Lower lobe of right lung (tissue), 2 donors: Measurements from ENCODE around the gene EPHA2. TPM values are rescaled to one million over a fixed set of nuclear protein-coding genes. Genes with fewer than 3 reads are reported as not detected.

Source experiments
- ATAC-seq, 2 donors: fragments of 200-7000 bp; cut with Tn5 transposase; one replicate each; pipeline ENCODE4 v1.9.1; 2020 to 2022; ENCODE audit warnings: mild to moderate bottlenecking in 2 of 2, moderate library complexity in 2 of 2
- DNase-seq: peaks from one replicate; pipeline ENCODE4 v3.0.0-alpha.2; 2020
- H3K27ac ChIP-seq: fragments of 200-600 bp; one replicate; pipeline ENCODE4 v1.8.0; 2022
- H3K27me3 ChIP-seq: fragments of 200-600 bp; one replicate; pipeline ENCODE4 v1.8.0; 2022; ENCODE audit warnings: low read depth
- H3K36me3 ChIP-seq: fragments of 200-600 bp; one replicate; pipeline ENCODE4 v1.8.0; 2022; ENCODE audit warnings: mild to moderate bottlenecking
- H3K4me1 ChIP-seq: fragments of 200-600 bp; one replicate; pipeline ENCODE4 v1.8.0; 2022
- H3K4me3 ChIP-seq: fragments of 200-600 bp; one replicate; pipeline ENCODE4 v1.8.0; 2022; ENCODE audit warnings: mild to moderate bottlenecking
- H3K9me3 ChIP-seq: fragments of 200-600 bp; one replicate; pipeline ENCODE4 v1.8.0; 2022
- intact Hi-C: fragments of 100-400 bp; cut with DNase I; formaldehyde crosslinking; loops from one replicate; pipeline ENCODE4 v1.11.0; 2022
- total RNA-seq: library from RNA; stranded (reverse); fragmentation: NEBNext Ultra II Directional; extraction: Animal tissue kit (Norgen Biotek cat#: 25700); gene quantifications from one replicate; pipeline ENCODE4 v1.2.1, GENCODE V29; 2021
- TF ChIP-seq, protein P1 (sequence below): fragments of 200-600 bp; IDR thresholded peaks from one replicate; pipeline ENCODE4 v1.8.0; 2022; ENCODE audit warnings: antibody characterized with exemption, mild to moderate bottlenecking
- donor health status: DM: no; HTN: yes; CAD: no; lungs with severe emphysema.

EPHA2 gene
- total RNA-seq, 1 donor from 2014 or later, result 20.4 TPM

DNA sequence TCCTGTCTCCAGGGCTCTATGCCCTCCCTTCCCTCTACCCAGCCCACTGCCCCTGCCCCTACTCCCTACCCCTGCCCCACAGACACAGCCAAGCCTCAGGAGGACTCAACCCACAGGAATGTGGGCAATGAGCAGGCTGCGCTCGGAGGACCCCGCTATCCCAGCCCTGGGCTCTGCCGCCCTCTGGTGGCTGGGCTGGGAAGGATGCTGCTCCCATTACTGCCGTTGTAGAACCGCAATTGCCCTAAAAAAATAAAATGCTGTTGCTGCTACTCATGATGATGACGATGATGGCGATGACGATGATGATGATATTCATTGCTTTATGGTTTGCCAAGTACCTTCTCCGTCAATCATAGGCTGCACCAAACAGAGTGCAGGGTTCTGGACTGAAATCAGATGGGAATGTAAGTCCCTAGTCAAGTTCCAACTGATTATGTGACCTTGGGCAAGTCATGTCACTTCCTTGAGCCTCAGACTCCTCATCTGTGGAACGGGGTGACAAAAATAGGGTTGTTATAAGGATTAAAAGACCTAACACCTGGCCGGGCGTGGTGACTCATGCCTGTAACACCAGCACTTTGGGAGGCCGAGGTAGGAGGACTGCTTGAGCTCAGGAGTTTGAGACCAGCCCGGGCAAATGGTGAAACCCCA is 32.0 kb upstream of the EPHA2 start:
- ATAC-seq, result peak; percentile 74 to 81

DNA sequence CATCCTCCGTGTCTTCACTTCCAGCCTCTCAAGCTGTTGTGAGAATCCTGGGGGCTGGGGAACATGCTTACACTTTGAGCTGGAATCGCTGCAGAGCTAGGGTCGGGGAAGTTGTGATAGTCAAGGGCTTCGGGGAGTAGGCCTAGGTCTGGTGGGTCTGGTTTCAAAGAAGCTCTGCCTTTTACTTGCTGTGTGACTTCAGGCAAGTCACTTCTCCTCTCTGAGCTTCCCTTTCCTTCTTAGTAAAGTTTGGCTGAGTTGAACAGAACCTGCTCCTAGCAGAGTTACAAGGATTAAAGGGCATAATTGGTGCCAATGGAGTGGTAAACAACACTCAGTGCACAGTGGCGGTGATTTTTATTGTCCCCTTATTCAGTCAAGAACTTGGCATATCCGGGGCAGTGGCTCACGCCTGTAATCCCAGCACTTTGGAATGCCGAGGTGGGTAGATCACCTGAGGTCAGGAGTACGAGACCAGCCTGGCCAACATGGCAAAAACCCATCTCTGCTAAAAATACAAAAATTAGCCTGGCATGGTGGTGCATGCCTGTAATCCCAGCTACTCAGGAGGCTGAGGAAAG is 30.9 kb upstream of the EPHA2 start:
- TF ChIP-seq, protein P1, sequence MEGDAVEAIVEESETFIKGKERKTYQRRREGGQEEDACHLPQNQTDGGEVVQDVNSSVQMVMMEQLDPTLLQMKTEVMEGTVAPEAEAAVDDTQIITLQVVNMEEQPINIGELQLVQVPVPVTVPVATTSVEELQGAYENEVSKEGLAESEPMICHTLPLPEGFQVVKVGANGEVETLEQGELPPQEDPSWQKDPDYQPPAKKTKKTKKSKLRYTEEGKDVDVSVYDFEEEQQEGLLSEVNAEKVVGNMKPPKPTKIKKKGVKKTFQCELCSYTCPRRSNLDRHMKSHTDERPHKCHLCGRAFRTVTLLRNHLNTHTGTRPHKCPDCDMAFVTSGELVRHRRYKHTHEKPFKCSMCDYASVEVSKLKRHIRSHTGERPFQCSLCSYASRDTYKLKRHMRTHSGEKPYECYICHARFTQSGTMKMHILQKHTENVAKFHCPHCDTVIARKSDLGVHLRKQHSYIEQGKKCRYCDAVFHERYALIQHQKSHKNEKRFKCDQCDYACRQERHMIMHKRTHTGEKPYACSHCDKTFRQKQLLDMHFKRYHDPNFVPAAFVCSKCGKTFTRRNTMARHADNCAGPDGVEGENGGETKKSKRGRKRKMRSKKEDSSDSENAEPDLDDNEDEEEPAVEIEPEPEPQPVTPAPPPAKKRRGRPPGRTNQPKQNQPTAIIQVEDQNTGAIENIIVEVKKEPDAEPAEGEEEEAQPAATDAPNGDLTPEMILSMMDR, result no peak
- intact Hi-C loops, result loop anchor here (5.0 kb wide), 1 partner anchor 104 kb away; no protein-coding TSS in a partner anchor
- H3K4me1 ChIP-seq, result peaks cover 29% of the 10 kb centered on the region
- H3K36me3 ChIP-seq, result no peaks in the 10 kb centered on the region
- ATAC-seq (no peak), DNase-seq (no peak)
- no peaks in the 10 kb centered on the region for H3K9me3 ChIP-seq
- H3K27ac ChIP-seq, result no peak overlapping the region
- H3K4me3 ChIP-seq, result no peak overlapping the region
- peaks cover 4% of the 10 kb centered on the region for H3K27me3 ChIP-seq

More for the DNA sequence above, 32.0 kb upstream of the EPHA2 start:
- no peak overlapping the region for H3K4me3 ChIP-seq
- H3K36me3 ChIP-seq, result no peaks in the 10 kb centered on the region
- peaks cover 18% of the 10 kb centered on the region for H3K4me1 ChIP-seq
- no peaks in the 10 kb centered on the region for H3K9me3 ChIP-seq
- intact Hi-C loops, result loop anchor here (5.0 kb wide), 1 partner anchor 106 kb away; no protein-coding TSS in a partner anchor
- TF ChIP-seq, protein P1, result peak; percentile 95
- H3K27me3 ChIP-seq, result peaks cover 4% of the 10 kb centered on the region
- no peak overlapping the region for H3K27ac ChIP-seq
- peak; percentile 81 for DNase-seq

DNA sequence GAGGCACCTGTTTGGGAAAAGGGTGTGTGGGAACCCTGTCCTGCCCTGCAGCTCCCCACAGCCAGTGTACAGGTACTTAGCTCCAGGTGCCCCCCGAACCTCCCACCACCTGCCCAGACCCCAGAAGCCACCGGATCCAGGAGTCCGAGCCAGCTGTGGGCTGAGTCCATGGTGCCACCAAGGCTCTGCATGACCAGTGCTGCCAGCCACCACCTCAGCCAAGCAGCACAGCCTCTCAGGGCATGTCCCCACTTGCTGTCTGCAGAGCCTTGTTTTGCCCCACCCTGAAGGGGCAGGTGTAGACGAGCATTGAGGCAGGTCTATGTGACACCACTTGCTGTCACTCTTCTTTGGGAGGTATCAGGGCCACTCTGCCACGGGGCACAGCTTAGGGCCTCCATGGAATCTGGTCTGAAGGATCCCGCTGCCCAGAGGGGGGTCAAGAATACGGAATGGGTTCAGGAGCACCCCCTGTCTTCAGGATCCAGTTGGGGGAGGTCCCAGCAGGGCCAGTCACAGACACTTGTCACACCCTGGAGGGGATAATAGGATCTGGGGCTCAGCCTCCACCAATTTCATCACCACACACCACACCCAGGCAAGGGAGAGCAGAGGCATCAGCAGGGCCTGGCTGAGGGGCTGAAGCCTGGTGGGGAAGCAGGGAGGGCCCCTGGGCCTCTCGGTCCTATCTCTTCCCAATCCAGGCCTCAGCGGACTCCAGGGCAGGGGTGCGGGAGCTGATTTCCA is 28.9 kb upstream of the EPHA2 start:
- H3K27ac ChIP-seq, result no peak overlapping the region
- H3K27me3 ChIP-seq, result no peaks in the 10 kb centered on the region
- TF ChIP-seq, protein P1, result no peak
- no peak overlapping the region for H3K4me3 ChIP-seq
- peaks cover 45% of the 10 kb centered on the region for H3K4me1 ChIP-seq
- H3K36me3 ChIP-seq, result no peaks in the 10 kb centered on the region
- H3K9me3 ChIP-seq, result no peaks in the 10 kb centered on the region
- ATAC-seq (no peak), DNase-seq (peak; percentile 43)
- intact Hi-C loops, result loop anchor here (5.0 kb wide), 1 partner anchor 102 kb away; no protein-coding TSS in a partner anchor

DNA sequence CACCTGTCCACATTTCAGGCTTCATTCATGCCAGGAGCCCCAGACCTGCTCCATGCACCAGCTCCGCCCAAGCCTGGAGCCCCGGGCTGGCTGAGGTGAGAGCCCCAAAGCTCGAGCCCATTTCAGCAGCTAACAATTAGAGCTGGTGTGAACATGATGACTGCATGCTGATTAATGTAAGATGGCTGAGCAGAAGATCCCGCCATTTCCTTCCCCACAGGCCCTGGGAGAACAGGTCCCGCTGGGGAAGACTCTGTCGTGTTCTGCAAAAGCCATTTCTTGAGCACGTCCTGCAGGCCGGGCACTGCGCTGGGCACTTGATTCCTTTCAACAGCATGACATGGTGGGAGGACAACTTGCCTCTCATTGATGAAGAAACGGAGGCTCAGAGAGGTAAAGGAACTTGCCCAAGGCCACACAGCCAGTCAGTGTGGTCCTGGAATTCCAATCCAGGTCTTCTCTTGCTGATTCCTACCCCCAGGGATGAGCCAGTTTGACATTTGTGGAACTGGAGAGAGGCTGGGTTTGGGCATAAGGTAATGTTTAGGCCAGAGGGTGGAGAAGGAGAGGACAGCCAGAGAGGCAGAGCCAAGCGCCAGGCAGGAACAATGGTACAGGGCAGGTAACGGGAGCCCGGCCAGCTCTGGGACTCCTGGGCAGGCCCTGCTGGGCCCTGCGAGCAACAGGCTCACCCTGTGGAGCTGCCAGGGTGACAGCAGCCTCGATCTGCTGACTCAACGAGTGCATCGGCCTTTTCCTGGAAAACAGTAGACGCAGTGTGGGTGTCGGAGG is 28.1 kb upstream of the EPHA2 start:
- intact Hi-C loops, result no loop called here
- no peak overlapping the region for H3K27ac ChIP-seq
- H3K4me3 ChIP-seq, result no peak overlapping the region
- ATAC-seq (no peak), DNase-seq (no peak)
- no peaks in the 10 kb centered on the region for H3K27me3 ChIP-seq
- TF ChIP-seq, protein P1, result no peak
- no peaks in the 10 kb centered on the region for H3K36me3 ChIP-seq
- H3K9me3 ChIP-seq, result no peaks in the 10 kb centered on the region
- peaks cover 50% of the 10 kb centered on the region for H3K4me1 ChIP-seq

DNA sequence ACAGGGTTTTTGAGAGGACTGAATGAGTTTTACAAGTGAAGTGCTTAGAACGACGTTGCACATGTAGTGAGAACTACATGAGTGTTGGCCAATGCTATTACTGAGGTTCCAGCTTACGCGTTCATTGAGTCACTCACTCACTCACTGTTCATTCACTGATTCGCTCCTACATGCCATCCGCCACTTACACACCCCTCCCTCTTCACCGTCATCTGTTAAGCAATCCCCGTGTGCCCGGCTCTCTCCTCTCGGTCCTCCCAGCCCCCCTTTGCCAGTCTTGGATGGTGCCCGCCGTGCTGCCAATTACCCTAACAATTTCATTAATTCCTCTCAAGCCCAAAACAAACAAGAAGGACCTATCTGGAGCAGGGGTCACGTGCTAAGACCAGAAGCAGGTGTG is 27.3 kb upstream of the EPHA2 start:
- no peaks in the 10 kb centered on the region for H3K9me3 ChIP-seq
- no peaks in the 10 kb centered on the region for H3K27me3 ChIP-seq
- TF ChIP-seq, protein P1, result no peak
- ATAC-seq, result peak; percentile 81 to 83
- H3K4me1 ChIP-seq, result peaks cover 57% of the 10 kb centered on the region
- peak overlapping the region; percentile 89 for H3K27ac ChIP-seq
- H3K36me3 ChIP-seq, result no peaks in the 10 kb centered on the region
- DNase-seq, result peak; percentile 88
- H3K4me3 ChIP-seq, result no peak overlapping the region
- intact Hi-C loops, result no loop called here
